Embryonic facial prominence (tissue), 1 donor: ENCODE measurements around the gene FADS3.

ENCODE experiments used
- DNase-seq: peaks from one replicate; pipeline ENCODE4 v3.0.0-alpha.2; 2016; ENCODE audit errors: extremely low spot score

FADS3 gene, protein sequence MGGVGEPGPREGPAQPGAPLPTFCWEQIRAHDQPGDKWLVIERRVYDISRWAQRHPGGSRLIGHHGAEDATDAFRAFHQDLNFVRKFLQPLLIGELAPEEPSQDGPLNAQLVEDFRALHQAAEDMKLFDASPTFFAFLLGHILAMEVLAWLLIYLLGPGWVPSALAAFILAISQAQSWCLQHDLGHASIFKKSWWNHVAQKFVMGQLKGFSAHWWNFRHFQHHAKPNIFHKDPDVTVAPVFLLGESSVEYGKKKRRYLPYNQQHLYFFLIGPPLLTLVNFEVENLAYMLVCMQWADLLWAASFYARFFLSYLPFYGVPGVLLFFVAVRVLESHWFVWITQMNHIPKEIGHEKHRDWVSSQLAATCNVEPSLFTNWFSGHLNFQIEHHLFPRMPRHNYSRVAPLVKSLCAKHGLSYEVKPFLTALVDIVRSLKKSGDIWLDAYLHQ

DNA sequence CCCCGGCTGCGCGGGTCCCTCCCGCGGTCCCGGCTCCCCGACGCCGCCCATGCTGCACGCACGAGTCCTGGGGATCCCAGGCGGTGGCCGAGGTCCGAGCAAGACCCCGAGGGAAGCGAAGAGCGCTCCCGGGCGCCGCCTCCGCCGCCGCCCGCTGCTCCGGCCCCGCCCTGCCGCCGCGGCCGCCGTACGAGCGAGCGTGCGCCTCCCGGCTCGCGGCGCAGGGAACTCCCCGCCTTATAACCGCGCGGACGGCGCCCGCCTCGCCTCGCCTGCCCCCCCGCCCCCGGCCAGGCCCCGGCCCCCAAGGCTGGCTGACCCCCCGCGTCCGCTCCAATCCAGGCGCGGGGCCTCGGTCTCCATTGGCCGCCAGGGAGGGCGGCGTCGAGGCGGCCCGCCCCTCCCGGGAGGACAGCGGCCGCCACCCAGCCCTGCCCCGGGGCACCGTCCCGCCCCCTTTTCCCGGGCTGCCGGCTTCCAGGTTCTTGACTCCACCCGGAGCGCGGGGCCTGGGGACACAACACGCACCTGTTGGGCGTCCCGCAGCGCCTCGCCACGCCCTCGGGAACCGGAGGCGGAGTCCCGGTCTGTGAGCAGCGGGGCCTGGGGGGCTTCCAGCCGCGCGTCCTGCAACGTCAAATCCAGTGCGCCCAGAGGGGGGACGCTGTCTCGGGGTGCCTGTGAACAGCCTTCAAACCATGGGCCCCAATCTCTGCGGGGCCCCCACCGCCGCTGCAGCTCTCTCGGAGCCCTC, at the start of gene FADS3:
Gene FADS3 (minus strand): TSS at position 215 of the 754 bp plus-strand sequence. CDS start 164 bp downstream, at position 51.
- DNase-seq, result no peak

DNA sequence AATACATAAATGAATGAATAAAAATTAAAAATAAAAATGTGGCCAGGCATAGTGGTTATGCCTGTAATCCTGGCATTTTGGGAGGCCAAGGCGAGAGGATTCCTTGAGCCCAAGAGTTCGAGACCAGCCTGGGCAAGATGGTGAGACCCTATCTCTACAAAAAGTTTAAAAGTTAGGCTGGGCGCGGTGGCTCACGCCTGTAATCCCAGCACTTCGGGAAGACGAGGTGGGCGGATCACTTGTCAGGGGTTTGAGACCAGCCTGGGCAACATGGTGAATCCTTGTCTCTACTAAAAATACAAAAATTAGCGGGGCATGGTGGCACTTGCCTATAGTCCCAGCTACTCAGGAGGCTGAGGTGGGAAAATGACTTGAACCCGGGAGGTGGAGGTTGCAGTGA, 49.1 kb upstream of the FADS3 start:
- DNase-seq, result no peak

DNA sequence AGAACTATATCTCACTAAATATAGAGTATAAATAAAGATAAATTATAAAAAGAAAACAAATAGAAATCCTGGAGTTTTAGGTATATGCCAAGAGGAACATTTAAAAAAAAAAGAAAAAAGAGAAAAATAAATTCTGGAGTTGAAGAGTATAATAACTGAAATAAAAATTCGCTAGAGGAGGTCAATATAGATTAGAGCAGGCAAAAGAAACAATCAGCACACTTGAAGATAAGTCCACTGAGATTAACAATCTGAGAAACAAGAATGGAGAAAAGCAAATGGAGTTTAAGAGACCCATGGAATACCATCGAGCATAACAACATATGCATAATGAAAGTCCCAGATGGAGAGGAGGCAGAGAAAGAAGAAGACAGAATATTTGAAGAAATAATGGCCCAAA, 44.5 kb upstream of the FADS3 start:
- no peak for DNase-seq

DNA sequence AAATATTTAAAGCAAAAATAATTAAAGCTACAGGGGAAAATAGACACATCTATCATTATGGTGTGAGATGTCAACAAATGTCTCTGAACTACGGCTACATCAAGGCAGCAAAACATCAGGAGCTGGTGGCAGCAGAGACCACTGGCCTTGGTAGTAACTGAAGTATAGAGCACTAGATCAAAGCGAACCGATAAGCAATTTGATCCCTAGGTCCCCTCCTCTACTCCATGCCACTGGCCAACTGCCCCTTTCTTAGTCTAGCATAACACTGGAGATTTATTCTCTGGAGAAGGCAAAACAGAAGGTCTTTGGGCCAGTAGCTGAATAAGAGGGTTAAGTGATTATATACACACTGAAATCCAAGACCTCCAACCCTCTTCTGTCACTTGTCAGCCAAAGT, 39.6 kb upstream of the FADS3 start:
- DNase-seq, result no peak

DNA sequence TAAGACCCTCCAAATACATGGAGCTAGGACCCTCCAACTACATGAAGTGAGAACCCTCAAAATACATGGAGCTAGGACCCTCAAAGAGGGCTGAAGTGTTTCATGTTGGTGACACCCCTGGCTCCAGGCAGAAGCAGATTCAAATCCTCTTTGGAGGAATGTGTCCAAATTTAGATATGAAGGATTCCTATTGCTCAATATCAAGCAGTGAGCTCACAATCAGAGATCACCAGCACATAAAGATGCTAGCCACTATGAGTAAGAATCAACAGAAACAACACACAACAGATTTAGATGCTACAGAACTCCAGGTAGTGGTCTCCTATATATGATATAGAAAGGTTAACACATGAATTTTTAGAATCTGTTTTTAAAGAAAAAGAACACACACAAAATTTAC, 37.3 kb upstream of the FADS3 start:
- DNase-seq, result no peak

DNA sequence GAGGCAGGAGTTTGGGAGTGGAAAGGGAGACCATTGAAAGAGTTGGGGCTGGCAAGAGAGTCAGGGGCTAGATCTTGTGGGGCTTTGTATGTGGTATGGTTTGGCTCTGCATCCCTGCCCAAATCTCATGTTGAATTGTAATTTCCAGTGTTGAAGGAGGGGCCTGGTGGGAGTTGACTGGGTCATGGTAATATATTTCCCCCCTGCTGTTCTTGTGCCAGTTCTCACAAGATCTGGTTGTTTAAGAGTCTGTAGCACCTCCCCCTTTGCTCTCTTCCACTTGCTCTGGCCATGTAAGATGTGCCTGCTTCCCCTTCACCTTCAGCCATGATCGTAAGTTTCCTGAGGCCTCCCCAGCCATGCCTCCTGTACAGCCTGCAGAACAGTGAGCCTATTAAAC, 36.2 kb upstream of the FADS3 start:
- no peak for DNase-seq

DNA sequence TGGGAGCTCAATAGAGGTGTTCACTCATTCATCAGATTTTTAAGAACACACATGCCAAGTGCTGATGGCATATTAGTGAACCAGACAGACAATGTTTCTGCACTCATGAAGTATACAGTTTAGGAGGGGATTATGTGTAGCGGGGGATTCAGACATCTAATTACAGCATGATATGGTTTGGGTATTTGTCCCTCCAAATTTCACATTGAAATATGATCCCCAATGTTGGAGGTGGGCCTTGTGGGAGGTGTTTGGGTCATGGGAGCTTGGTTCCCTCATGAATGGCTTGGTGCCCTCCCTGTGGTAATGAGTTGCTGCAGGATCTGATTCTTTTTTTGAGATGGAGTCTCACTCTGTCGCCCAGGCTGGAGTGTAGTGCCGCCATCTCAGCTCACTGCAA, 34.9 kb upstream of the FADS3 start:
- no peak for DNase-seq

DNA sequence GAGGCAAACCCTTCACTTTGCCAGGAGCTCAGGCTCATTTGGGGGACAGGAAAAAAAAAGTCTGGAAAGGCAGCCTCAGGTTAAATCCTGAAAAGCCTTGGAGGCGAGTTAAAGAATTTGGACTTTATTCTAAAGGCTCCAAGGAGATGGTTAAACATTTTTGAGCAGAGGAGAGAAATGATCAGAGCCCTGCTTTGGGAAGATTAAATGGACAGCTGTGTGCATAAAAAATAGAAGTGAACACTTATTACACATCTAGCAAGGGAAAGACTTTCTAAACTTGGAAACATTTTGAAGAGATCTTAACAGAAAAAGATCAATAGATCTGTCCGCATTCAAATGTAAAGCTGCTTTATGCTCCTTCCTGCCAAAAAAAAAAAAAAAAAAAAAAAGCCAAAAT, 34.4 kb upstream of the FADS3 start:
- DNase-seq, result no peak

DNA sequence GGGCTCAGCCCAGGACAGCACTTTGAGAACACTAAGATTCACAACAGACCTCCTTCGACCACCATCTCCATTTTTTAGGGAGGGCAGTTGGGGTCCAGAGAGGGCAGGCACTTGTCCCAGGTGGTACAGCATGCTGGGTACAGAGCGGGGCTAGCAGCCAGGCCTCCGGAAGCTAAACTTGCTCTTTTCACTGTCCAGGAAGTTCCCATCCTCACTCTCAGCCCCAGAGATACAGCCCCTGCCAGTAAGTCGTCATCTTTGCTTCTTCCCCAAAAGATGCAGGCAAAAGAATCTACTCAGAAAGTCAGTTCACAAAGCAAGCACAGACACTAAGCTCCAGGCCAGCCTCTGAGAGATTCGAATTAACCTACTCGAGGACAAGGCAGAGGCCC, 32.7 kb upstream of the FADS3 start:
- no peak for DNase-seq

DNA sequence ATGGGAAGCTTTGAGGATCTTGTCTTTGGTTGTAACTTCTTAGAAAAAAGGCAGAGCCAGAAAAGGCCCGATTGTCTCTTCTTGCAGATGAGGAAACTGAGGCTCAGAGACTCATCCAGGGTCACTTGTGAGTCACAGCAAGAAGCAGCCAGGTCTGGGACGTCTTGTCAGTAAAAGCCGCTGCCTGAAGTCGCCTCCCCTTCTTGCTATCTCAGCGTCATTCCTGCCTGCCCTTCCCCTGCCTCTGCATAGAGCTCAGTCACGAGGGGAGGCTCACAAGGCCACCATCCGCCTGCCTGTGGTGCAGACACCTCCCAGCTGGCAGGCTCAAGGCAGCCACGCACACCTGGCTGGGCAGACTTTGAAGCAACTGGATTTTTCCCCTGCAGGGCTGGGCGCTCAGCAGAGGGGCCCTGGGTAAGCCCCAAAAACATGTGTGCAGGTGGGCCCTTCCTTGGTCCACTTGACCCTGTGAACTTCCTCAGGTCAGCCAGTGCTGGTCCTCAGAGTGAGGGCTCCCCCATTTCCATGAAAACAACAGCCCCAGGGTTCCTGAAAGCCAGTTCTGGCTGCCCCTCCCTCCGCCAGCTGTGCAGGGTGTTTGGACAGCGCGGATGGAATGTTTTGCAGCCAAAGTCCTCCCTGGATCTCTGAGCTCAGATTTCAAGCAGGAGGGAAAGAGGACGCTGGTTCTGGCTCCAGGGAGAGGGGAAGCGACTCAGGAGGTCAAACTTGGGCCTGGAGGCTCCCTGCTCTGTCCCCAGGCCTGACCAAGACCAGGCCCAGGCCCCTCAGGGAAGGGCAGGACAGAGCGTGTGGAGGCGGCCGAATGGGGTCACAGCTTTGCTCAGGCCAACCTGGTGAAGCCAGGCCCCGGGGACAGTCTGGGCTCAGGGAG, 32.1 kb upstream of the FADS3 start:
- DNase-seq, result peak; percentile 38

DNA sequence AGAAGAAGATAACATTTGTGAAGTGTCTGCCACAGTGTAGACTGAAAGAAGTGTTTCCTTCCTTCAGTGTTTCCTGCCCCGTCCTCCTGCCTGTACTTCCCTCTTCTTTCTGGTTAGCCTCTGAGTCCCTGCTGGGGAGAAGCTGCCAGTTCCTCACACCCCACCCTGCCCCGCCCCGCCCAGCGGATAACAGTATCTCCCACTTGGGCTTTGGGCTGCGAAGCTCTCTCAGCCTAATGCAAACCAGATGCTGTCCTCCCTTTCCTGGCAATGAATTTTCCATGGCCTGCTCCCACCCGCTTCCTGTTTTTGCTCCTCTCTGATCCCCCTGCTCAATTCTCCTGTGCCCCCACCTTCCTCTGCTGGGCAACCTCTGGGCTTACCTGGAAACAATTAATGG, 31.2 kb upstream of the FADS3 start:
- DNase-seq, result peak; percentile 88

DNA sequence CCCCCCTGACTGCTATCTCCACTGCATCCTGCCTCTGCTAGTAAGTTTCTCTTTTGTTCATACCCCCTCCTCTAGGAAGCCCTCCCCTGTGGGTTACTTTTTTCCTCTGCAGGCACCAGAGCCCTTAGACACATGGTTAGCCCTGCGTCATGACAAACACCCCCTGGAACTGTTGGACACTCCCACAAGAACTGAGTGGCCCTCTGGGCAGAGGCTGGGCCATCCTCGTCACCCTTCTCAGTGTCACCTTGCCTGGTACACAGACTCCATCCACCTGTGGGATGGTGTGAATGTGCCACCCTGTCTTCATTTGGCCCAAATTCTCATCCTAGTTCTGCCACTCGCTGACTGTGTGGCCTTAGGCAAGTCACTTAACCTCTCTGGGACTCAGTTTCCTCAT, 30.1 kb upstream of the FADS3 start:
- no peak for DNase-seq

DNA sequence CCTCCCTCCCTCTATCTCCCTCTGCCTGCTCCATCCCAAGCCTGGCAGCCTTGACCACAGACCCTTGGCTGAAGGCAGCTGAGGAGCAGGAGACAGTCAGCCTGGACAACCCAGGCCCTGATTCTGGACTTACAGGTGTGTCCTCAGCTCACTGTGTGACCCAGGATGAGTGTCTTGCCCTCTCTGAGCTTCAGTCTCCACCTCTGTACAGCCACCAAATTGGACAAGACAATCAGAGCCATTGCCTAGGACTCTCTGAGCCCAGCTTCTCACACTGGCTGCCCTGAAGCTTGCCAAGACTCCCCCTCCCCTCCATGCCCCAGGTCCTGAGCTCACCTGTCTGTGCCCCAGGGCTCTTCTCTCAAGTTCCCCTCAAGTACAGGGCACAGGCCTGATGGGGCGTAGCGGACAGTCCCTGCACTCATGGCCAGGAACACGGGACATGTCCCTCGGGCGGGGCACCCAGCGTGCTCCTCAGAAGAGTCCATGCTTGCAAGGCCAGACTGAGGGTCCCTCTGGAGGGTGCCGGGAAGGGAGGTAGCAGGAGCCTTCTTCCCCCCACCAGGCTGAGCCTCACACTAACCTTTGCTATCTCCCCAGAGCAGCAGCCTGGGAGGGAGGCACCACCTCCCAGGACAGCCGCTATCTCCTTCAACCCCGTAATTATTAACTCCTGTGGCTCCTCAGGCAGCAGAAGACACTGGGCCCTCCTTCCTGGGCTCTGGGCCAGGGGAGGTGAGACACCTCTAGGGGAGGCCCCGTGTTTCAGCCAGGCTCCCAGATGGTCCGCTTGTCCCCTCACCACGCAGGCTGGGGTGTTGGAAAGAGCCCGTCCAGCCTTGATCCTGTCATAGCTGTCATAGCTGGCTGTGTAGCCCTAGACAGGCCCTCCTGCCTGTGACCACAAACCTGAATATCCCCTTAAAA, 28.6 kb upstream of the FADS3 start:
- no peak for DNase-seq

DNA sequence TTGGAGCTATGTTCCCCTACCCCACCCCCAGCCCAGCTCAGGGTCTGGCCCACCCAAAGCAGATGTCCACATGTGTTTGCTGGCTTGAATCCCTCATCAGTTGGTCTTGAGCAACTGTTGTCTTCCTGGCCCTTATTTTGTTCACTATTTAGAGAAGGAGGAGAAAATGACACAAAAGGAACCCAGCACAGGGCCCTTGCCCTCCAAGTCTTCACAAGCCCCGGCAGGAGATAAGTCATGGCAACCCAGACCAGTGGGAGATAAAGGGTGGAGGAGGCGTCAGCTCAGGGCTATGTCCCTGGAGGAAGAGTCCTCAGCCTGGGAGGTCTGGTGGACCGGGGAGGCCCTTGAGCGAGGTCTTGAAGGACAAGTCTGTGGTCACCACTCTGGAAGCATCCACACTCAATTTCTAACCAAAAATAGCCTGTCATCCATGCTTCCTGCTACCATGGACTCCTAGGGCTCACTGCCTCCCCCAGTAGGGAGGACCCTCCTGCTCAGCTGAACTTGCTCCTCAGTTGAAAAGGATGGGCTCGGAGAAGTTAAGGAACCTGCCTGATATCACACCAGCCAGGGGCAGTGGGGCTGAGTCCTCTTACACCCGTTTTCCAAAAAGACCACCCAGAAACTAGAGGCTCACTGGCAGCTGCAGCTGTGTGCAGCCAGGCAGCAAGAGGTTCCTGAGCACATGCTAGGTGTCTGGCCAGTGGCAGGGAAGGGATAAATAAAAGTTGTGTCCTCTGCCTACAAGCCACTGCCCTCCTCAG, 27.8 kb upstream of the FADS3 start:
- DNase-seq, result no peak

DNA sequence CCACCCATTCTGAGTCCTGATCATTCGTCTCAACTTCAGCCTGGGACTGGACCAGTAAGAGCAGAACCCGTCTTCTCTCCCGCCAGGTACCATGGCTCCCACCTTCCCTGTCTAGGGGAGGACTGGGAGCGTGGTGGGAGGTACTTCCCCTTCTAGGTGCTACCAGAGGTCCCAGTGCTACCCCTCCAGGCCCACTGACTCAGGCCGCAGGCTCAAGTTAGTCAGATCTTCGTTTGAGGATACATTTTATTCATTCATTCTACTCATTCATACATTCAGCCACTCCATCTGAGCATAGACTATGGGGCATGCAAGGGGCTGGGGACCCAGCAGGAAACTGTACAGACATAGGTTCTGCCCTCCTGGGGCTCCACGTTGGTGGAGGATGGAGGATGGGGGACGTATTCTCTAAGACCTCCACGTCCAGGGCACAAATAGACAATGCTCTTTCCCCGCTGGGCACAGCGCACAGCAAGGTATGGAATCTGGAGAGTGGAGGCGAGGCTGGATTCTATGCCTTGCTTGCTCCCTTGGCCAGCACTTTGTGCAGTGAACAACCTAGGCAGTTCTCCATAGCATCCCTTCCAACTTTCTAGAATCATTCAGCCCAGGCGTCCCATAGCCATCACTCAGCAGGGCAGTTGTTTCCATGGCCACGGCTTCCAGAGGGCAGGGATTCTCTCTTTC, 27.0 kb upstream of the FADS3 start:
- no peak for DNase-seq

DNA sequence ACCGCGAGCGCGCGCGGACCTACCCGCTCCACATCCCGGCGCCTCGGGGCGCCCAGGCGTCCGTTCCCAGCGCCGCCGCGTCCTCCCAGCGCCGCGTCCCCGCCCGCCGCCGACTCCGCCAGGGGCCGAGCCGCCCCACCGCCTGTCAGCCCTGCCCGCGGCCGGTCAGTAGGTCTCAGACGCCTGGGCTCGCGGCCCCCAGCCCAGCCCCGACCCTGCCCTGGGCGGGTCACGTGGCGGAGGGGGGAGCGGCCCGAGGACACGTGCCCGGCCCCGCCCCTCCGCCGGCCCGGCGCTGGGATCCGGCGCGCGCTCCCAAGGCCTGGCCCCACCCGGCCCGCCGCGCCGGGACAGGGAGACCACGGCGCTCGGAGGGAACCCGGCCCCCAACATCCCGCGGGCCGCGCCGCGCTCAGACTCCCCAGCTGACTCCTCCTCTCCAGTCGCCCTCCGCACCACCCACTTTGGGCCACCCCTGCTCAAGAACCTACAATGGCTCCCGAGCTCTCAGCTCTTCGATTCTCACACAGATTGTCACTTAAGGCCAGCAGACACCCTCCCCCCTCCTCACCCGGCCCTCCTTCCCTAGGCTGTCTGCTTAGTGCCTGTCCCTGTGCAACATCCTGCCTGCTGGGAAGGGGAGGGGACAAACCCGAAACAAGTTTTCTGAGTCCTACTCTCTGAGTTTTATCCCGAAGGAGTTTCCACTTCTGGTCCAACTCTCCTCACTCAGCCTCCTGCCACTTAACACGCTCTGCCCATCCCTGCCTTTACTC, 26.2 kb upstream of the FADS3 start, which contains the start of gene RAB3IL1:
Gene RAB3IL1 (minus strand): TSS at position 233 of the 776 bp plus-strand sequence. CDS start 199 bp downstream, at position 34.
- DNase-seq, result no peak

DNA sequence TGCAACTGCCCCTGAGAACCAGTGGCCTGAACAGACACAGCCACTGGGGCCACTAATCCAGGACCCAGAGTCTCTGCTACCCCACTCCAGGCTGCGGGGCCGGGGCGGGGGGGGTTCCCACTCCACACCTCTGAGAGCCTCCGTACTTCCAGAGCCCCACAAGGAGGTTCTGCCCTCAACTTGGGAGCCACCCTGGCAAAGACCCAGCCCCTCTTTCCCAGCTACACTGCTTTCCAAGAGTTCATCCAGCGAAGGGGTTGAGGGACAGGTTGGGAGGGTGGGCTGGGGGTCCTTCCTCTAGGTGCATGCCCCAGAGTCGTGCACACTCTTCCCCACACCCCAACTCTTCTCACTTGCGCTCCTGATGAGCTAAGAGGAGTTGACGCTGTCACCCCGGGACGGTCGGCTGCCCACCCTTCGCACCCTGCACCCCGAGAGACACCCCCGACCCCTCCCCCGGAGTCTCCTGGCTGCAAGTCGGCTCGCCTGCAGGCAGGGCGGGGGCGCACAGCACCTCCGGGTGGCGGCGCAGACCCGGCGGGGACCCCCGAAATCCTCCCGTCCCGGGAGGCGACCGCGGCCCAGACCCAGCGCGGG, 25.5 kb upstream of the FADS3 start:
- DNase-seq, result no peak

DNA sequence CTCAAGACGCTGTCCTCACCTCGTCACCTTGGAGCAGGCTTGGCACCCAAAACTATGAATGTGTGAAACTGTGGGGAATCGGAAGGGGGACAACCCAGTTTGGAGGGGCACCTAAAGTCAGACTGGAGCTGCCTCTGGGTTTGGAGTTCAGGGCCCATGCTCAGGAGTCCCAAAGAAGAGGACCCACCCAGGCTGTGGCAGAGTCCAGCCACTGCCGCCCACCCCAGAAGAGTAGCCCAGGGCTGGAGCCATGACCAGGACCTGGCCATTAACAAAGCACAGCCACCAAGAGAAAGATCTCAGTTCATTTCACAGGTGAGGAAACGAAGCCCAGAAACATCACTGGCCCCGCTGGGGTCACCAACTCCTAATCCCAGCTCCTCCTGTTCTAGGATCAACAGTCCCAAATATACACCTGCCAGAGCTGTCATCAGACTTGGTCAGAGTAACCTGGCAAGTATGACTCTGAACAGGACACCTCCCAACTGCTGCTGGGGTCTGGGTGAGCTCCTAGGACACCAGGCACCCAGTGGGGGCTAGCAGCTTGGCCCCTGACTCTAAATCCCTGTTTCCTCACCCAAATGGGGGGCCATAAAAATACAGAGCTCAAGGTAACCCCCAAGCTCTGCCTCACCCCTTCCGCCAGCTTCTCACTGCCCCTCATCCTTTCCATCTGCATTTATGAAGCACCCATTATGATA, 23.3 kb upstream of the FADS3 start:
- DNase-seq, result no peak
